Stomach (tissue), 9 donors: ENCODE measurements around the gene TMIGD1. TPM values are rescaled to one million over a fixed set of nuclear protein-coding genes. Genes with fewer than 3 reads are reported as not detected.
A peak's percentile ranks its signal among the peaks of the same experiment; 100 is the strongest.
"Not testable (repeated sequence)": the region's sequence is repeated elsewhere in the genome, so short reads cannot be mapped to it uniquely, and the experiment has no call there.

Experiments
- DNase-seq, 2 donors: peaks; one replicate each; pipeline versions ENCODE4 v3.0.0 to v3.0.0-alpha.2; 2013 to 2019
- H3K27ac ChIP-seq, 5 donors: fragments of 200-600 bp in 4 of 5; sonication (generic) in 4 of 5; one replicate each; pipeline ENCODE4 v1.5.1; 2013 to 2019; ENCODE audit warnings: mild to moderate bottlenecking in 1 of 5, moderate library complexity in 1 of 5
- H3K27me3 ChIP-seq, 3 donors: fragments of 200-600 bp; sonication (generic); one replicate each; pipeline ENCODE4 v1.5.1; 2017 to 2019; ENCODE audit warnings: mixed run types in 1 of 3
- H3K36me3 ChIP-seq, 4 donors: fragments of 200-600 bp; sonication (generic); 1 replicate in 3 of 4; 2 replicates in 1 of 4; pipeline ENCODE4 v1.5.1; 2016 to 2019
- H3K4me1 ChIP-seq, 4 donors: fragments of 200-600 bp; sonication (generic); one replicate each; pipeline ENCODE4 v1.5.1; 2016 to 2019
- H3K4me3 ChIP-seq, 4 donors: fragments of 200-600 bp; sonication (generic) in 3 of 4; one replicate each; pipeline ENCODE4 v1.5.1; 2016 to 2019; ENCODE audit warnings: mild to moderate bottlenecking in 1 of 4
- H3K9me3 ChIP-seq, 4 donors: fragments of 200-600 bp; sonication (generic); one replicate each; pipeline ENCODE4 v1.5.1; 2016 to 2019
- CTCF ChIP-seq, 7 experiments: fragments of 450-650 bp in 4 of 7; fragments of 200-600 bp in 3 of 7; sonication (generic) in 3 of 7; IDR thresholded peaks; one replicate each; pipeline ENCODE4 v1.5.1; 2016 to 2019; ENCODE audit warnings: antibody characterized with exemption in 7 of 7, control low read depth in 2 of 7, mild to moderate bottlenecking in 1 of 7
- EP300 ChIP-seq: sonication (generic); formaldehyde crosslinking; IDR thresholded peaks from one replicate; pipeline ENCODE4 v1.6.1; 2017; ENCODE audit warnings: antibody characterized with exemption
- POLR2A ChIP-seq, 4 donors: fragments of 450-650 bp; IDR thresholded peaks; one replicate each; pipeline ENCODE4 v1.6.1; 2016; ENCODE audit warnings: antibody characterized with exemption in 4 of 4, control low read depth in 2 of 4, mild to moderate bottlenecking in 1 of 4, moderate library complexity in 1 of 4
- POLR2AphosphoS5 ChIP-seq, 3 donors: sonication (generic); formaldehyde crosslinking; IDR thresholded peaks; one replicate each; pipeline ENCODE4 v1.6.1; 2016; ENCODE audit warnings: antibody characterized with exemption in 3 of 3
- WGBS, 5 donors: extraction: QIAGEN DNeasy Blood & Tissue Kit in 3 of 5; methylation state at CpG; one replicate each; pipeline versions ENCODE4 v1.1.5 to v1.1.7; 2013 to 2018; 5-methylcytosine and 5-hydroxymethylcytosine counted together
- intact Hi-C: fragments of 100-400 bp; cut with DNase I; formaldehyde crosslinking; loops from one replicate; pipeline ENCODE4 v1.15.1; 2023; ENCODE audit warnings: low total_unique reads
- polyA plus RNA-seq, 3 donors: library from polyadenylated mRNA; stranded (reverse); fragments of 200-250 nt; gene quantifications; one replicate each; pipeline ENCODE4 v1.2.3, GENCODE V29; 2013
- total RNA-seq, 5 donors: library from RNA; depleted of rRNA; stranded (reverse); fragments of >200 nt; gene quantifications; one replicate each; pipeline versions ENCODE4 v1.1.0 to v1.2.3, GENCODE V29; 2014 to 2016
- donor health status: healthy with polysubstance abuse.
- donor health status: Bipolar disorder and iron deficiency.
- donor health status: healthy.

The TMIGD1 gene
- total and polyA plus RNA-seq, 8 donors, result 1.1 TPM; not detected in 7

DNA sequence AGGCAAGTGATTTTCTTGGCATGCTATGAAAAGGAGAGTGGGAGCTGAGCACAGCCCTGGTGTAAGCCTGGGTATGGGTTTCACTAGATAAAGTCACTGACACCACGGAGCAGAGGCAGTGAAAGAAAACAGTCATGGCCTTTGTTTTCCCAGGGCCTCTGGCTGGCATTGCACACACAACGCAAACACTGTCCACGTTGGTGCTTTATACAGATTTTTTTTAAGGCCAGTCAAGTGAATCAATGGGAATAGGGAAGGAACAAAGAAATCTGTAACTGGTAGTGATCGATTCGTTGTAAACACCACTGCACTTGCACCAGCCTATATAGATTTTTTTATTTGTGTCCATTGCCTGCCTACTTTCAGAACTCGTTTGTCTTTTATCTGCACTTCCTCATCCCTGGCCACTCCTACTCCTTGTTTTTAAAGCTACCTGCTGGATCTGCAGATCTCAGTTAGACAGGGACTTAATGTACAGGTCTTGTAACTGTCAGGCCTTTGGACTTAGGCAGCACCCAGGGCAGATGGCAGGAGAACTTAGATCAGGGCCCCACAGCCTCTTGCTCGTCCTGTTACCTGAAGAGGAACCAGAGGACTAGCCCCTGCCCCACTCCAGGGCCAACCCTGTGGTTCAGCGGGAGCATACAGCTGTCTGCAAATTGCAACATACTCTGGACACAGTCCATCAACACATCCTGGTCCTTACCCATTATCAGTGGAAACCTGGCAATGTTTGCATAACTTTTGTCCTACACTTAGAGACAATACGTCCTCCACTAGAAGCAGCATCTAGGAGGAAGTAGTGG lies 10.6 kb upstream of the TMIGD1 start:
- H3K4me1 ChIP-seq, result peaks cover 25 to 59% (median 43%) of the 10 kb centered on the region in 4 donors
- no peaks in the 10 kb centered on the region for H3K9me3 ChIP-seq
- intact Hi-C loops, result no loop called here
- WGBS, 5 donors, result 17 to 43% (median 26%) methylated on average over 8 to 9 of the region's 9 CpGs
- no peaks in the 10 kb centered on the region for H3K36me3 ChIP-seq
- DNase-seq, result peak; percentile 71
- H3K27ac ChIP-seq, result peak overlapping the region; percentile 79 to 91 (median 82)
- TF ChIP-seq POLR2AphosphoS5 (IDR thresholded peaks at IDR 0.05), result peak; percentile 42 to 87 (median 84)
- TF ChIP-seq EP300, result no peak
- no peak for TF ChIP-seq CTCF (IDR thresholded peaks at IDR 0.05)
- no peak overlapping the region for H3K4me3 ChIP-seq
- no peaks in the 10 kb centered on the region for H3K27me3 ChIP-seq

DNA sequence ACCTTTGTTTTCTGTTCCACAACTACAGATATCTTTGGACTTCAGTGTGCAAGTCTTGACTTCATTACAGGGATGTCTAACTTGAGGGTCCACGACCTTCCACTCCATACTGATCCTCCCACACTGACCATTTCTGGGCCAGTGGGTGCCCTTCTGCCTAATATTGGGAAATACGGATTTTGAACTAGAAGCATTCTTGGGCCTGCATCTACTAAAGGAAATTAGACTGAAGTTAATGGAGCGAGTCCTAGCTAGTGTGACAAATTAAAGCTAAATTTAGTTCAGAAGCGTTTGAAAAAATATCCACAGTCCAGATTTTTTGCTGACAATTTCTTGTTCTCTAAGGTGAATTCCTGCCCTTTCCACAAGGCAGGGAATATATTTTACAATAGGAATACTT lies 9.9 kb upstream of the TMIGD1 start:
- Histone ChIP-seq H3K4me1 (peaks cover 25 to 59% (median 43%) of the 10 kb centered on the region in 4 donors), H3K27ac (peak overlapping the region; percentile 79 to 91 (median 82)), H3K36me3 (no peaks in the 10 kb centered on the region), H3K9me3 (no peaks in the 10 kb centered on the region), H3K27me3 (no peaks in the 10 kb centered on the region), H3K4me3 (no peak overlapping the region)
- intact Hi-C loops, result no loop called here
- no peak for DNase-seq
- WGBS, 5 donors, result 46 to 57% (median 53%) methylated on average over 4 of the region's 4 CpGs
- TF ChIP-seq POLR2AphosphoS5 (IDR thresholded peaks at IDR 0.05) (no peak), POLR2A (IDR thresholded peaks at IDR 0.05) (no peak), EP300 (no peak), CTCF (IDR thresholded peaks at IDR 0.05) (no peak)

- H3K9me3 ChIP-seq, DNase-seq, H3K36me3 ChIP-seq, H3K27me3 ChIP-seq, intact Hi-C loops, H3K4me3 ChIP-seq: not testable (repeated sequence)
- 70 to 86% (median 75%) methylated on average over 3 of the region's 3 CpGs for WGBS, 5 donors
- Histone ChIP-seq H3K4me1 (peaks cover 25 to 59% (median 43%) of the 10 kb centered on the region in 4 donors), H3K27ac (peak overlapping the region; percentile 68 to 91 (median 80))
Observed at GRCh38 chr17:30343244-30343643, 9.4 kb upstream of the TMIGD1 start.

- H3K4me3 ChIP-seq, result no peak overlapping the region
- H3K9me3 ChIP-seq, result no peaks in the 10 kb centered on the region
- H3K27me3 ChIP-seq, result no peaks in the 10 kb centered on the region
- H3K4me1 ChIP-seq, result peaks cover 25 to 56% (median 43%) of the 10 kb centered on the region in 4 donors
- H3K36me3 ChIP-seq, result no peaks in the 10 kb centered on the region
- DNase-seq, result no peak
- H3K27ac ChIP-seq, result peak overlapping the region in 1 of 5 donors; percentile 22
- no peak for TF ChIP-seq POLR2AphosphoS5 (IDR thresholded peaks at IDR 0.05)
- TF ChIP-seq EP300, result no peak
- TF ChIP-seq POLR2A (IDR thresholded peaks at IDR 0.05), result no peak
- no peak for TF ChIP-seq CTCF (IDR thresholded peaks at IDR 0.05)
- intact Hi-C loops, result no loop called here
- 80 to 92% (median 86%) methylated on average over 5 of the region's 5 CpGs for WGBS, 5 donors
Observed at GRCh38 chr17:30341703-30342249, 7.9 kb upstream of the TMIGD1 start.
